ENCODE data around the gene TIMM29. TPM values are rescaled to one million over a fixed set of nuclear protein-coding genes. Genes with fewer than 3 reads are reported as not detected.

TIMM29 gene
- polyA plus RNA-seq, 1 donor from 2014 or later, result 39.4 TPM

DNA sequence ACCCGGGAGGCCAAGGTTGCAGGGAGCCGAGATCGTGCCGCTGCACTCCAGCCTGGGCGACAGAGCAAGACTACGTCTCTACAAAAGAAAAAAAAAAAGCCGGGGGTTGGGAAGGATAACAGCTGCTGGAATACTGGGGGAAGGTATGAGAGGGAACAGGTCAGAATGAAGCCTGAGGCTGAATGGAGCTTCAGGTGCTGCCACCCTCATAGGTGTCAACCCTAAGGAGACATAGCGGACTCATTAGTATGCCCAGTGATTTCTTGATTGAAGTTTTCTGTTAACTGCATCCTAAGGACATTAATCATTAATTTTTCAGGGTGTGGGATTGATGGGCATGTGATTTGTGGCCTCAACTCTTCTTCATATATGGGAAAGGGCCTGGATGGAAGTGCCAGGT, 38.2 kb downstream of the TIMM29 start:
- peaks cover 43% of the 10 kb centered on the region for H4K20me1 ChIP-seq (ENCODE audit: insufficient read depth)

DNA sequence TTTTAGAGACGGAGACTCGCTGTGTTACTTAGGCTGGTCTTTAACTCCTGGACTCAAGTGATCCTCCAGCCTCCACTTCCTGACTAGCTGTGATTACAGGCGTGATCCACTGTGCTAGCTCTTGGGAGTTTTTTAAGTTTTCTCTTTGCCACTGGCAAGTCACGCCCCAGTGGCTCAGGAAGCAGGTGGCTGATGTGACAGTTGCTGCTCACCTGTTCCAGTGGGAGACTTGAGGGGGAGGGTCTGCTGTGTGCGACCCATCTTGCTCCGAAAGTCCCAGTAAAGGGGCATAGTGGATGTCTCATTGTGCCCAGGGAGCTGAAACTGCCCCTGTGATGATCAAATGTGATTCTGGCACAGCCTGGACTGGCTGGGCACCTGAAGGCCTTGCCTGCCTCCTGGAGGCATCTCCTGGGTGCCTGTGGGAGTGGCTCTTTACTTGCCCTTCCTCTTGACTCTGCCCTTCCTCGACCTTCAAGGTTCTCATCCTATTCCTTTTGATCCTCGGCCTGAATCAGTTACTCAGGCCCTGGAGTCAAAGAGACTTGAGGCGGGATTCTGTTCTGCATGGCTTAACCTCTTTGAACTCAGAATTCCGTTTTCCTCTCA, 40.0 kb downstream of the TIMM29 start:
- peaks cover 43% of the 10 kb centered on the region for H4K20me1 ChIP-seq (ENCODE audit: insufficient read depth)
- no peaks in the 10 kb centered on the region for H3K27me3 ChIP-seq (ENCODE audit: insufficient read depth, low read depth, low read length)
- no peak overlapping the region for H3K27ac ChIP-seq (ENCODE audit: low read length)
- H2AFZ ChIP-seq (ENCODE audit: low read depth, low read length), result no peak overlapping the region
- H3F3A ChIP-seq (ENCODE audit: insufficient read depth, low read length, poor library complexity, severe bottlenecking), result no peaks in the 10 kb centered on the region
- H3K9ac ChIP-seq (ENCODE audit: low read length), result no peak overlapping the region
- H3K4me3 ChIP-seq (ENCODE audit: low read length), result no peak overlapping the region
- no peaks in the 10 kb centered on the region for H3K9me3 ChIP-seq (ENCODE audit: low read length)
- H3K9me2 ChIP-seq (ENCODE audit: insufficient read depth, low read length), result no peaks in the 10 kb centered on the region
- no peak overlapping the region for H3K4me2 ChIP-seq (ENCODE audit: low read length)
- H3K79me2 ChIP-seq (replicated peaks; ENCODE audit: insufficient read depth, low read length), result peaks cover 83% of the 10 kb centered on the region
- no peaks in the 10 kb centered on the region for H3K36me3 ChIP-seq (ENCODE audit: insufficient read depth, low read length)
- no peak for TF ChIP-seq SMC3 (conservative IDR thresholded peaks at IDR 0.05; ENCODE audit: poor library complexity)
- TF ChIP-seq MXI1 (conservative IDR thresholded peaks at IDR 0.05; ENCODE audit: poor library complexity, severe bottlenecking), result no peak
- TF ChIP-seq RAD21 (conservative IDR thresholded peaks at IDR 0.05), result no peak
- TF ChIP-seq, protein P1, sequence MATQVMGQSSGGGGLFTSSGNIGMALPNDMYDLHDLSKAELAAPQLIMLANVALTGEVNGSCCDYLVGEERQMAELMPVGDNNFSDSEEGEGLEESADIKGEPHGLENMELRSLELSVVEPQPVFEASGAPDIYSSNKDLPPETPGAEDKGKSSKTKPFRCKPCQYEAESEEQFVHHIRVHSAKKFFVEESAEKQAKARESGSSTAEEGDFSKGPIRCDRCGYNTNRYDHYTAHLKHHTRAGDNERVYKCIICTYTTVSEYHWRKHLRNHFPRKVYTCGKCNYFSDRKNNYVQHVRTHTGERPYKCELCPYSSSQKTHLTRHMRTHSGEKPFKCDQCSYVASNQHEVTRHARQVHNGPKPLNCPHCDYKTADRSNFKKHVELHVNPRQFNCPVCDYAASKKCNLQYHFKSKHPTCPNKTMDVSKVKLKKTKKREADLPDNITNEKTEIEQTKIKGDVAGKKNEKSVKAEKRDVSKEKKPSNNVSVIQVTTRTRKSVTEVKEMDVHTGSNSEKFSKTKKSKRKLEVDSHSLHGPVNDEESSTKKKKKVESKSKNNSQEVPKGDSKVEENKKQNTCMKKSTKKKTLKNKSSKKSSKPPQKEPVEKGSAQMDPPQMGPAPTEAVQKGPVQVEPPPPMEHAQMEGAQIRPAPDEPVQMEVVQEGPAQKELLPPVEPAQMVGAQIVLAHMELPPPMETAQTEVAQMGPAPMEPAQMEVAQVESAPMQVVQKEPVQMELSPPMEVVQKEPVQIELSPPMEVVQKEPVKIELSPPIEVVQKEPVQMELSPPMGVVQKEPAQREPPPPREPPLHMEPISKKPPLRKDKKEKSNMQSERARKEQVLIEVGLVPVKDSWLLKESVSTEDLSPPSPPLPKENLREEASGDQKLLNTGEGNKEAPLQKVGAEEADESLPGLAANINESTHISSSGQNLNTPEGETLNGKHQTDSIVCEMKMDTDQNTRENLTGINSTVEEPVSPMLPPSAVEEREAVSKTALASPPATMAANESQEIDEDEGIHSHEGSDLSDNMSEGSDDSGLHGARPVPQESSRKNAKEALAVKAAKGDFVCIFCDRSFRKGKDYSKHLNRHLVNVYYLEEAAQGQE (IDR thresholded peaks at IDR 0.05; ENCODE audit: borderline replicate concordance), result no peak
- no peak for TF ChIP-seq EP300 (conservative IDR thresholded peaks at IDR 0.05; ENCODE audit: poor library complexity, severe bottlenecking)
- TF ChIP-seq POLR2AphosphoS5 (IDR thresholded peaks at IDR 0.05), result no peak
- TF ChIP-seq TAF1 (IDR thresholded peaks at IDR 0.05; ENCODE audit: low read depth), result no peak
- TF ChIP-seq EZH2 (IDR thresholded peaks at IDR 0.05; ENCODE audit: borderline replicate concordance, insufficient read depth, low read length, poor library complexity, severe bottlenecking), result no peak
- TF ChIP-seq, protein P2, sequence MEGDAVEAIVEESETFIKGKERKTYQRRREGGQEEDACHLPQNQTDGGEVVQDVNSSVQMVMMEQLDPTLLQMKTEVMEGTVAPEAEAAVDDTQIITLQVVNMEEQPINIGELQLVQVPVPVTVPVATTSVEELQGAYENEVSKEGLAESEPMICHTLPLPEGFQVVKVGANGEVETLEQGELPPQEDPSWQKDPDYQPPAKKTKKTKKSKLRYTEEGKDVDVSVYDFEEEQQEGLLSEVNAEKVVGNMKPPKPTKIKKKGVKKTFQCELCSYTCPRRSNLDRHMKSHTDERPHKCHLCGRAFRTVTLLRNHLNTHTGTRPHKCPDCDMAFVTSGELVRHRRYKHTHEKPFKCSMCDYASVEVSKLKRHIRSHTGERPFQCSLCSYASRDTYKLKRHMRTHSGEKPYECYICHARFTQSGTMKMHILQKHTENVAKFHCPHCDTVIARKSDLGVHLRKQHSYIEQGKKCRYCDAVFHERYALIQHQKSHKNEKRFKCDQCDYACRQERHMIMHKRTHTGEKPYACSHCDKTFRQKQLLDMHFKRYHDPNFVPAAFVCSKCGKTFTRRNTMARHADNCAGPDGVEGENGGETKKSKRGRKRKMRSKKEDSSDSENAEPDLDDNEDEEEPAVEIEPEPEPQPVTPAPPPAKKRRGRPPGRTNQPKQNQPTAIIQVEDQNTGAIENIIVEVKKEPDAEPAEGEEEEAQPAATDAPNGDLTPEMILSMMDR (IDR thresholded peaks at IDR 0.05; ENCODE audit: poor library complexity, severe bottlenecking), result no peak

More for the DNA sequence above, 38.2 kb downstream of the TIMM29 start:
- no peak overlapping the region for H3K27ac ChIP-seq (ENCODE audit: low read length)
- H3K27me3 ChIP-seq (ENCODE audit: insufficient read depth, low read depth, low read length), result no peaks in the 10 kb centered on the region
- no peaks in the 10 kb centered on the region for H3K36me3 ChIP-seq (ENCODE audit: insufficient read depth, low read length)
- H3K9ac ChIP-seq (ENCODE audit: low read length), result no peak overlapping the region
- TF ChIP-seq, protein P1 (IDR thresholded peaks at IDR 0.05; ENCODE audit: borderline replicate concordance), result no peak
- TF ChIP-seq SMC3 (conservative IDR thresholded peaks at IDR 0.05; ENCODE audit: poor library complexity) (no peak), RAD21 (conservative IDR thresholded peaks at IDR 0.05) (no peak), TAF1 (IDR thresholded peaks at IDR 0.05; ENCODE audit: low read depth) (no peak), POLR2AphosphoS5 (IDR thresholded peaks at IDR 0.05) (no peak), EP300 (conservative IDR thresholded peaks at IDR 0.05; ENCODE audit: poor library complexity, severe bottlenecking) (no peak), EZH2 (IDR thresholded peaks at IDR 0.05; ENCODE audit: borderline replicate concordance, insufficient read depth, low read length, poor library complexity, severe bottlenecking) (no peak), MXI1 (conservative IDR thresholded peaks at IDR 0.05; ENCODE audit: poor library complexity, severe bottlenecking) (no peak)
- TF ChIP-seq, protein P2 (IDR thresholded peaks at IDR 0.05; ENCODE audit: poor library complexity, severe bottlenecking), result no peak
- no peak overlapping the region for H3K4me3 ChIP-seq (ENCODE audit: low read length)
- no peaks in the 10 kb centered on the region for H3K9me2 ChIP-seq (ENCODE audit: insufficient read depth, low read length)
- H3K4me2 ChIP-seq (ENCODE audit: low read length), result no peak overlapping the region
- no peak overlapping the region for H2AFZ ChIP-seq (ENCODE audit: low read depth, low read length)
- H3F3A ChIP-seq (ENCODE audit: insufficient read depth, low read length, poor library complexity, severe bottlenecking), result no peaks in the 10 kb centered on the region
- H3K9me3 ChIP-seq (ENCODE audit: low read length), result no peaks in the 10 kb centered on the region
- peaks cover 85% of the 10 kb centered on the region for H3K79me2 ChIP-seq (replicated peaks; ENCODE audit: insufficient read depth, low read length)

Data from neural cell (in vitro differentiated cells).